ENCODE data around the gene TNFSF13B.

GRCh38 chr13:108230377-108230776, 39.1 kb upstream of the TNFSF13B start:
- TF ChIP-seq POLR2A (IDR thresholded peaks at IDR 0.05) (no peak), POLR2AphosphoS5 (IDR thresholded peaks at IDR 0.05) (no peak)
- TF ChIP-seq, protein P1, sequence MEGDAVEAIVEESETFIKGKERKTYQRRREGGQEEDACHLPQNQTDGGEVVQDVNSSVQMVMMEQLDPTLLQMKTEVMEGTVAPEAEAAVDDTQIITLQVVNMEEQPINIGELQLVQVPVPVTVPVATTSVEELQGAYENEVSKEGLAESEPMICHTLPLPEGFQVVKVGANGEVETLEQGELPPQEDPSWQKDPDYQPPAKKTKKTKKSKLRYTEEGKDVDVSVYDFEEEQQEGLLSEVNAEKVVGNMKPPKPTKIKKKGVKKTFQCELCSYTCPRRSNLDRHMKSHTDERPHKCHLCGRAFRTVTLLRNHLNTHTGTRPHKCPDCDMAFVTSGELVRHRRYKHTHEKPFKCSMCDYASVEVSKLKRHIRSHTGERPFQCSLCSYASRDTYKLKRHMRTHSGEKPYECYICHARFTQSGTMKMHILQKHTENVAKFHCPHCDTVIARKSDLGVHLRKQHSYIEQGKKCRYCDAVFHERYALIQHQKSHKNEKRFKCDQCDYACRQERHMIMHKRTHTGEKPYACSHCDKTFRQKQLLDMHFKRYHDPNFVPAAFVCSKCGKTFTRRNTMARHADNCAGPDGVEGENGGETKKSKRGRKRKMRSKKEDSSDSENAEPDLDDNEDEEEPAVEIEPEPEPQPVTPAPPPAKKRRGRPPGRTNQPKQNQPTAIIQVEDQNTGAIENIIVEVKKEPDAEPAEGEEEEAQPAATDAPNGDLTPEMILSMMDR (IDR thresholded peaks at IDR 0.05): no peak
